H9 (cell line): ENCODE measurements around the gene ITPR1. TPM values are rescaled to one million over a fixed set of nuclear protein-coding genes. Genes with fewer than 3 reads are reported as not detected.

Source experiments
- DNase-seq: peaks from one replicate; pipeline ENCODE4 v3.0.0-alpha.2; 2017
- H2AFZ ChIP-seq: one replicate; pipeline ENCODE4 v1.6.1; 2013; ENCODE audit warnings: mild to moderate bottlenecking, low read length, control low read depth, moderate library complexity
- H2AK5ac ChIP-seq: 2 replicates; pipeline ENCODE4 v1.6.1; 2013; ENCODE audit warnings: low read length, control low read depth, mixed read lengths; ENCODE audit not compliant: insufficient read length
- H2BK120ac ChIP-seq: one replicate; pipeline ENCODE4 v1.6.1; 2013; ENCODE audit warnings: low read depth, mild to moderate bottlenecking, low read length, control low read depth, inconsistent platforms; ENCODE audit not compliant: poor library complexity, severe bottlenecking
- H2BK12ac ChIP-seq: 2 replicates; pipeline ENCODE4 v1.6.1; 2013; ENCODE audit warnings: low read length, control low read depth, mixed read lengths, low read depth; ENCODE audit not compliant: insufficient read length
- H2BK15ac ChIP-seq: 2 replicates; pipeline ENCODE4 v1.6.1; 2013; ENCODE audit warnings: low read depth, low read length, control low read depth
- H2BK20ac ChIP-seq: one replicate; pipeline ENCODE4 v1.6.1; 2013; ENCODE audit warnings: low read depth, mild to moderate bottlenecking, low read length, control low read depth, inconsistent platforms; ENCODE audit not compliant: poor library complexity, severe bottlenecking
- H2BK5ac ChIP-seq: 2 replicates; pipeline ENCODE4 v1.6.1; 2013; ENCODE audit warnings: low read length, control low read depth, mixed read lengths; ENCODE audit not compliant: insufficient read length
- H3K14ac ChIP-seq: 2 replicates; pipeline ENCODE4 v1.6.1; 2013; ENCODE audit warnings: low read length, control low read depth; ENCODE audit not compliant: insufficient read depth
- H3K18ac ChIP-seq: 2 replicates; pipeline ENCODE4 v1.6.1; 2013; ENCODE audit warnings: low read depth, mild to moderate bottlenecking, mixed read lengths, low read length, control low read depth; ENCODE audit not compliant: insufficient read length
- H3K23ac ChIP-seq: 2 replicates; pipeline ENCODE4 v1.6.1; 2013; ENCODE audit warnings: low read length, control low read depth, mixed read lengths, low read depth; ENCODE audit not compliant: insufficient read length
- H3K23me2 ChIP-seq: 2 replicates; pipeline ENCODE4 v1.6.1; 2013; ENCODE audit warnings: low read depth, mild to moderate bottlenecking, mixed read lengths, low read length, control low read depth; ENCODE audit not compliant: insufficient read length, poor library complexity, severe bottlenecking
- H3K27ac ChIP-seq: 2 replicates; pipeline ENCODE4 v1.5.1; 2013; ENCODE audit warnings: low read length, control low read depth, mixed read lengths, low read depth; ENCODE audit not compliant: insufficient read length
- H3K27me3 ChIP-seq: 2 replicates; pipeline ENCODE4 v1.6.1; 2013; ENCODE audit warnings: low read length, control low read depth, inconsistent platforms; ENCODE audit not compliant: insufficient read depth
- H3K4ac ChIP-seq: 2 replicates; pipeline ENCODE4 v1.6.1; 2013; ENCODE audit warnings: low read depth, mild to moderate bottlenecking, control low read depth, inconsistent platforms, low read length, moderate library complexity
- H3K4me1 ChIP-seq: 2 replicates; pipeline ENCODE4 v1.6.1; 2013; ENCODE audit warnings: low read length, control low read depth, inconsistent platforms; ENCODE audit not compliant: insufficient read depth
- H3K4me2 ChIP-seq: 2 replicates; pipeline ENCODE4 v1.6.1; 2013; ENCODE audit warnings: low read length, control low read depth, mixed read lengths; ENCODE audit not compliant: insufficient read length, insufficient read depth
- H3K56ac ChIP-seq: 2 replicates; pipeline ENCODE4 v1.6.1; 2013; ENCODE audit warnings: low read depth, mild to moderate bottlenecking, mixed read lengths, low read length, control low read depth; ENCODE audit not compliant: insufficient read length
- H3K79me1 ChIP-seq: 2 replicates; pipeline ENCODE4 v1.6.1; 2013; ENCODE audit warnings: low read depth, mild to moderate bottlenecking, moderate library complexity, low read length, control low read depth, inconsistent platforms; ENCODE audit not compliant: insufficient read depth, poor library complexity, severe bottlenecking
- H3K79me2 ChIP-seq: 2 replicates; pipeline ENCODE4 v1.6.1; 2013; ENCODE audit warnings: low read length, control low read depth, inconsistent platforms; ENCODE audit not compliant: insufficient read depth
- H3K9ac ChIP-seq: 2 replicates; pipeline ENCODE4 v1.6.1; 2013; ENCODE audit warnings: low read length, control low read depth, mixed read lengths; ENCODE audit not compliant: insufficient read length; ENCODE audit errors: extremely low read depth
- H3K9me3 ChIP-seq: one replicate; pipeline ENCODE4 v1.6.1; 2013; ENCODE audit warnings: low read depth, low read length, inconsistent platforms; ENCODE audit not compliant: control insufficient read depth
- H3T11ph ChIP-seq: one replicate; pipeline ENCODE4 v1.6.1; 2013; ENCODE audit warnings: mild to moderate bottlenecking, low read length, control low read depth, inconsistent platforms
- H4K20me1 ChIP-seq: one replicate; pipeline ENCODE4 v1.6.1; 2013; ENCODE audit not compliant: control insufficient read depth, insufficient read length, insufficient read depth
- H4K5ac ChIP-seq: 2 replicates; pipeline ENCODE4 v1.6.1; 2013; ENCODE audit warnings: low read depth, mild to moderate bottlenecking, mixed read lengths, low read length, control low read depth; ENCODE audit not compliant: insufficient read length
- H4K8ac ChIP-seq: replicated peaks from 2 replicates; pipeline ENCODE4 v1.6.1; 2013; ENCODE audit warnings: low read length, control low read depth, mixed read lengths, low read depth; ENCODE audit not compliant: insufficient read length
- H4K91ac ChIP-seq: 2 replicates; pipeline ENCODE4 v1.6.1; 2013; ENCODE audit warnings: low read depth, mild to moderate bottlenecking, moderate library complexity, mixed read lengths, low read length, control low read depth; ENCODE audit not compliant: insufficient read length
- H3K27ac Mint-ChIP-seq, 3 experiments: 2 replicates in 2 of 3; 3 replicates in 1 of 3; pipeline ENCODE4 v1.8.0; 2020 to 2021; ENCODE audit warnings: mixed read lengths in 3 of 3, mild to moderate bottlenecking in 1 of 3, moderate library complexity in 1 of 3
- H3K27me3 Mint-ChIP-seq: 2 replicates; pipeline ENCODE4 v1.8.0; 2021; ENCODE audit warnings: low read depth, mild to moderate bottlenecking, moderate library complexity, mixed read lengths
- H3K36me3 Mint-ChIP-seq, 3 experiments: 2 replicates in 2 of 3; 3 replicates in 1 of 3; pipeline ENCODE4 v1.8.0; 2020 to 2021; ENCODE audit warnings: low read depth in 3 of 3, mixed read lengths in 3 of 3; ENCODE audit not compliant: insufficient read depth in 1 of 3
- H3K4me1 Mint-ChIP-seq, 2 experiments: 2 replicates each; pipeline ENCODE4 v1.8.0; 2020; ENCODE audit warnings: mixed read lengths in 2 of 2
- H3K4me3 Mint-ChIP-seq, 2 experiments: 2 replicates in 1 of 2; 3 replicates in 1 of 2; pipeline ENCODE4 v1.8.0; 2020 to 2021; ENCODE audit warnings: mild to moderate bottlenecking in 2 of 2, mixed read lengths in 2 of 2, moderate library complexity in 1 of 2
- H3K9me3 Mint-ChIP-seq, 2 experiments: 2 replicates in 1 of 2; 3 replicates in 1 of 2; pipeline ENCODE4 v1.8.0; 2020; ENCODE audit warnings: mild to moderate bottlenecking in 2 of 2, mixed read lengths in 2 of 2, moderate library complexity in 1 of 2
- CTCF ChIP-seq: fragments of 200-600 bp; sonication (generic); conservative IDR thresholded peaks from 3 replicates; pipeline ENCODE4 v1.8.0; 2021; ENCODE audit warnings: antibody characterized with exemption, mild to moderate bottlenecking
- WGBS: extraction: QIAGEN DNeasy Blood & Tissue Kit; methylation state at CpG from one replicate; pipeline ENCODE4 v1.1.7; 2013; ENCODE audit warnings: missing lambda C conversion rate, low lambda C conversion rate, mixed read lengths; ENCODE audit not compliant: insufficient read length; ENCODE audit errors: extremely low coverage; 5-methylcytosine and 5-hydroxymethylcytosine counted together
- total RNA-seq: library from RNA; stranded (reverse); gene quantifications from 2 replicates; pipeline ENCODE4 v1.2.1, GENCODE V29; 2021

ITPR1 gene
- total RNA-seq, 1 experiment from 2014 or later: 4.2 TPM

DNA sequence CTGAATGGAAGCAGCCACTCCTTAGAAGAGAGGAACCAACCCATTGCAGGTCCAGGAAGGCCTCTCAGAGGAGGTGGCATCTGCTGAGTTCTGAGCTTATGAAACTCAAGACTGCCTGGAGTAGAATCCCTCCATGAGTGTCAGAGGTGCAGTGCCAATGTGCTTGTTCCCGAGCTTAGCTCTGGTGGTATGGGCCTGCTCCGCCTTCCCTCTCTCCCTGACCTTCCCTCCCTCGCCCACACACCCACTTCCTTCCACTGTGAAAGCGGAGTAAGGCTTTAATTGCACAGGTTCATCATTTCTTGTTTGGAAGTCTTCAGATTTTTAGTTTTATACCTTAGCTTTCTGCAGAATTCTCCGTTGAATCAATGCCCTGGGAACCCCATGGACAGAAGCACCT, 278.1 kb downstream of the ITPR1 start:
- Histone ChIP-seq H3K4ac (no peak overlapping the region), H2BK20ac (no peak overlapping the region)

More for the DNA sequence above, 278.1 kb downstream of the ITPR1 start:
- no peak for TF ChIP-seq CTCF
- H3K14ac ChIP-seq: 0 out of 2 replicates have a peak overlapping the region, but pooled peaks have one; percentile 11
- no peaks in the 10 kb centered on the region for H3K79me2 ChIP-seq
- Mint-ChIP-seq H3K27me3 (no peaks in the 10 kb centered on the region), H3K4me1 (no peaks in the 10 kb centered on the region), H3K9me3 (peaks cover 3% of the 10 kb centered on the region in 2 experiments; a peak in 2 of 5 replicates), H3K36me3 (no peaks in the 10 kb centered on the region; a peak in 1 of 7 replicates), H3K27ac (peak overlapping the region in 1 of 3 experiments; percentile 62; a peak in 1 of 7 replicates), H3K4me3 (no peak overlapping the region)
- H2AK5ac ChIP-seq: no peak overlapping the region
- no peak overlapping the region for H2BK12ac ChIP-seq
- no CpG with 5 or more reads among the region's 5 CpGs for WGBS
- no peak overlapping the region for H4K91ac ChIP-seq
- no peak overlapping the region for H3T11ph ChIP-seq
- no peaks in the 10 kb centered on the region for H3K79me1 ChIP-seq
- no peak overlapping the region for H3K4me2 ChIP-seq
- H3K23ac ChIP-seq: no peak overlapping the region
- no peak overlapping the region for H3K9ac ChIP-seq
- no peak overlapping the region for H2BK15ac ChIP-seq
- H3K23me2 ChIP-seq: no peaks in the 10 kb centered on the region
- no peaks in the 10 kb centered on the region for H3K9me3 ChIP-seq
- H3K18ac ChIP-seq: no peak overlapping the region
- H3K27me3 ChIP-seq: no peaks in the 10 kb centered on the region
- no peaks in the 10 kb centered on the region for H4K20me1 ChIP-seq
- DNase-seq: no peak
- no peak overlapping the region for H3K56ac ChIP-seq
- H2BK5ac ChIP-seq: no peak overlapping the region
- no peaks in the 10 kb centered on the region for H3K4me1 ChIP-seq
- no peak overlapping the region for H4K5ac ChIP-seq
- no peak overlapping the region for H3K27ac ChIP-seq
- H2AFZ ChIP-seq: no peak overlapping the region
- H4K8ac ChIP-seq: no peak overlapping the region
- no peak overlapping the region for H2BK120ac ChIP-seq
